A549 (cell line): ENCODE data around the gene OR51B5.

Source experiments
- CTCF ChIP-seq: fragments of >200 bp; sonication (Bioruptor Twin); formaldehyde crosslinking; IDR thresholded peaks from 3 replicates; pipeline ENCODE4 v1.5.1; 2016
- RARB ChIP-seq: fragments of 250-450 bp; sonication (Bioruptor Pico); IDR thresholded peaks from 2 replicates; pipeline ENCODE4 v1.8.0; 2021; ENCODE audit warnings: mild to moderate bottlenecking, moderate library complexity

GRCh38 chr11:5339771-5340322 lies 3.5 kb downstream of the OR51B5 start:
- no peak for TF ChIP-seq CTCF
- no peak for TF ChIP-seq RARB (CRISPR knock-in tag)
